ENCODE results near the gene LRCH4.

GRCh38 chr7:100538348-100538653 is 47.6 kb downstream of the LRCH4 start:
- TF ChIP-seq ATF2 (IDR thresholded peaks at IDR 0.05; ENCODE audit: low read length), result no peak
- no peak for TF ChIP-seq RNF2 (IDR thresholded peaks at IDR 0.05; ENCODE audit: borderline replicate concordance, low read depth, low read length, missing control alignments, poor library complexity, severe bottlenecking)
- no peak for TF ChIP-seq MAFK (IDR thresholded peaks at IDR 0.05; ENCODE audit: low read depth, low read length)
- TF ChIP-seq EZH2 (IDR thresholded peaks at IDR 0.05; ENCODE audit: low read depth, low read length, severe bottlenecking), result no peak
- TF ChIP-seq RFX5 (IDR thresholded peaks at IDR 0.05; ENCODE audit: borderline replicate concordance, low read depth, low read length), result no peak
- no peak for TF ChIP-seq BRCA1 (IDR thresholded peaks at IDR 0.05; ENCODE audit: low read depth, low read length)
- TF ChIP-seq POLR2A (IDR thresholded peaks at IDR 0.05; ENCODE audit: control extremely low read depth in 1 of 2, low read depth in 2 of 2, low read length in 2 of 2), result no peak
- TF ChIP-seq NRF1 (IDR thresholded peaks at IDR 0.05; ENCODE audit: low read depth, low read length), result no peak
- no peak for TF ChIP-seq SIX5 (IDR thresholded peaks at IDR 0.05; ENCODE audit: low read depth, low read length)
- TF ChIP-seq CTCF (IDR thresholded peaks at IDR 0.05; ENCODE audit: control extremely low read depth in 1 of 3, insufficient read depth in 1 of 3, low read depth in 1 of 3, low read length in 3 of 3), result no peak
- no peak for TF ChIP-seq FOSL1 (IDR thresholded peaks at IDR 0.05; ENCODE audit: insufficient read depth, low read depth, low read length)
- TF ChIP-seq POLR2AphosphoS5 (IDR thresholded peaks at IDR 0.05; ENCODE audit: low read depth, low read length), result no peak
- no peak for TF ChIP-seq SP1 (IDR thresholded peaks at IDR 0.05; ENCODE audit: low read depth, low read length)
- TF ChIP-seq CEBPB (IDR thresholded peaks at IDR 0.05; ENCODE audit: low read depth, low read length), result no peak

Data from H1 (cell line).